Stimulated activated CD8-positive, alpha-beta memory T cell treated with anti-CD3 and anti-CD28 coated beads, Interleukin-4, amount 100 ng/mL, for 24 hours (primary cell): Measurements from ENCODE around the gene DENND1A.
"Not testable (repeated sequence)": the region's sequence is repeated elsewhere in the genome, so short reads cannot be mapped to it uniquely, and the experiment has no call there.

ENCODE experiments used
- DNase-seq: peaks from one replicate; pipeline ENCODE4 v3.0.0-alpha.2; 2020; ENCODE audit warnings: low read depth

The DENND1A gene, protein sequence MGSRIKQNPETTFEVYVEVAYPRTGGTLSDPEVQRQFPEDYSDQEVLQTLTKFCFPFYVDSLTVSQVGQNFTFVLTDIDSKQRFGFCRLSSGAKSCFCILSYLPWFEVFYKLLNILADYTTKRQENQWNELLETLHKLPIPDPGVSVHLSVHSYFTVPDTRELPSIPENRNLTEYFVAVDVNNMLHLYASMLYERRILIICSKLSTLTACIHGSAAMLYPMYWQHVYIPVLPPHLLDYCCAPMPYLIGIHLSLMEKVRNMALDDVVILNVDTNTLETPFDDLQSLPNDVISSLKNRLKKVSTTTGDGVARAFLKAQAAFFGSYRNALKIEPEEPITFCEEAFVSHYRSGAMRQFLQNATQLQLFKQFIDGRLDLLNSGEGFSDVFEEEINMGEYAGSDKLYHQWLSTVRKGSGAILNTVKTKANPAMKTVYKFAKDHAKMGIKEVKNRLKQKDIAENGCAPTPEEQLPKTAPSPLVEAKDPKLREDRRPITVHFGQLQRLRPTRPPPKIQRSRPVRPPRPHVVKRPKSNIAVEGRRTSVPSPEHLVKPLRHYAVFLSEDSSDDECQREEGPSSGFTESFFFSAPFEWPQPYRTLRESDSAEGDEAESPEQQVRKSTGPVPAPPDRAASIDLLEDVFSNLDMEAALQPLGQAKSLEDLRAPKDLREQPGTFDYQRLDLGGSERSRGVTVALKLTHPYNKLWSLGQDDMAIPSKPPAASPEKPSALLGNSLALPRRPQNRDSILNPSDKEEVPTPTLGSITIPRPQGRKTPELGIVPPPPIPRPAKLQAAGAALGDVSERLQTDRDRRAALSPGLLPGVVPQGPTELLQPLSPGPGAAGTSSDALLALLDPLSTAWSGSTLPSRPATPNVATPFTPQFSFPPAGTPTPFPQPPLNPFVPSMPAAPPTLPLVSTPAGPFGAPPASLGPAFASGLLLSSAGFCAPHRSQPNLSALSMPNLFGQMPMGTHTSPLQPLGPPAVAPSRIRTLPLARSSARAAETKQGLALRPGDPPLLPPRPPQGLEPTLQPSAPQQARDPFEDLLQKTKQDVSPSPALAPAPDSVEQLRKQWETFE

DNA sequence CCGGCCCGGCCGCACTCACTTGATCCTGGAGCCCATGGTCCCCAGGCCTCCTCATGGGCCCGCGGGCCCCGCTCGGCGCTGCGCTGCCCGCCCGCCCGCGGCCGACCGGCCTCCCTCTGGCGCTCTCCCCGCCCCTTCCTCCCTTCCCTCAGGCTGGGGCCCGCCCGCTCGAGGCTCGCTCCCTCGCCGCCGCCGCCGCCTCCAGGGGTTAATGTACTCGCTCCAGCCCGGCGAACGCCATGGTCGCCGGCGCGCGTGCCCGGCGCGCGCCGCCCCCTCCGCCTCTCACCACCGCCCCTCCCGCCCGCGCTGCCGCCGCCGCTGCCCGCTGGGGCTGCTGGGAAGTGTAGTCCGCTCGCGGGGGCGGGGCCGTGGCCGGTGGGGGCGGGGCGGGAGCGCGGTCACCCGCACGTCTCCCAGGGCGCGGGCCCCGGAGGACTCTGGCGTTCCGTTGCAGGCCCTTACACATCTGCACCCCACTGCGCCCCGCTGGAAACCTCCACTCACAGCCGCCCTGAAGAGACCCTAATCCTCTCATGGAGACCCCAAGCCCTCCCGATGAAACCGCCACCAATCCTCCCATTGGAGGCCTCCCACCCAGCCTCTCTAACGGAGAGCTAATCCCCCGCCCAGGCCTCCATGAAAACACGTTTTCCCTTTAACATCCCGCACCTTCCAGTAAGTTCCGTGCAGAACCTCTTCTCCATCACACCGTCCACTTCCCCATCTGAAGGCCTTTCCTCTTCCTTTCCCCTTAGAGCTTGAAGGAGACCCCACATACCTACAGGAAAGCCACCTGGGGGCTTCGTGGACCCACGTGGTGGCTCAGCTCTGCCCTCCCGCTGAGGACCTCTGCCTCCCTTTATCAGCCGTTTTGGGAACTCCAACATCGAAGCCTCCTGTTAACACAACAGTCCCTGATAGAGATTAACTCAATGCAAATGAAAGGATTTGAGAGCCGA is at the start of gene DENND1A:
Gene DENND1A, minus strand, starts transcription at position 257 of the 962 bp plus-strand sequence. Its CDS starts 221 bp downstream, at position 36.
- DNase-seq: peak; percentile 87

DNA sequence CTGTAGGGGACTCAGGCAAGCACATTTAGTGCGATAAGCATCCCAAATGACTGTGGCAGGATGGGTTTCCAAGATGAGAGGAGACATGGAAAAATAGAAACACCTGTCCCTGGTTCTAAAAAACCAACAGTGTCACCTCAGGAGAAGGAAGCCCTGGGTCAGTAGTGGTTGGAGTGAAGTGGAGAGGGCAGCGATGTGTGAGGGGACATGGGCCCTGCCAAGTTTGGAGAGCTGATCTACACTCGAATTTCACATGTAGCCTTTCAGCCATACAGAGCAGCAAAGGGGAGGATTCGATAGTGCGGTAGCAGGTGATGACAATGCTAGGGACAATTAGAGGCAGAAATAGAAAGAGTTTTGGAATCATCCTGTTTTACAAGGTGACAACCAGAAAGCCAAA is 49.1 kb upstream of the DENND1A start:
- no peak for DNase-seq

DNA sequence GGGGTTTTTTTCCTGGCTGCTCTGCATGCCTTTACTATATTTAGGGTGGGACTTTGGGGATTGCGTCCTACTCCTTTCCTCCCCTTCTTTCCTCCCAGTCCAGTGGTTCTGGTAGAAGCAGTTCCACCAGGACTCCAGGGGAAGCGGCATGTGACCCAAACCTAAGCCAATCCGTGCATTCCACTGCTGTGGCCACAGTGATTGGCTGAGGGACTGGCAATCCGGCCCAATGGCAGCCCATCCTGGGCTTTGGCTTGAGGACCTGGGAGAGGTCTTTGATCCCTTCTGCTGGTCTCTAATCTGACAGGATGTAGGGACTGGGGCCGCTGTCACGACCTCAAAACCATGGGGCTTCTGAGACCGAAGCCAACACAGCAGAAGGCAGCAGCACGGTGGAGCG is 46.7 kb upstream of the DENND1A start:
- not testable (repeated sequence) for DNase-seq

DNA sequence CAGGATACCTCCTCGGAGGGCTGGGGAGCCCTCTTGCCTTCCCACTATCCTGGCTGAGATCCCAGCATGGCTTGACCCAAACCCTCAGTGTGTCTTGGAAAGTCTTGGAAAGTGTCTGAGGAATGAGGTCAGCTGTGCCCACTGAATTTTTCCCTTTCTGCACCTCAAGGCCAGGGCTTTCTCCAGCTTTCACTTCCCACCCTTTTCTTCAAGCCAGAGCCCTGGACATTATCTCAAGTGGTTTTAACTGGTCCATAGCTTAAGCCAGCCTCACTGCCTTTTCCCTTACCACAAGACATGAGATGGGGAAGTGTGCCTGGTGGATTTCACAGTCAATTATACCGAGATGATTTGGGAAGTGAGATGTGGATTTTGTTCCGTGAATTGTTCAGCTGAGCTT is 45.9 kb upstream of the DENND1A start:
- DNase-seq: no peak

DNA sequence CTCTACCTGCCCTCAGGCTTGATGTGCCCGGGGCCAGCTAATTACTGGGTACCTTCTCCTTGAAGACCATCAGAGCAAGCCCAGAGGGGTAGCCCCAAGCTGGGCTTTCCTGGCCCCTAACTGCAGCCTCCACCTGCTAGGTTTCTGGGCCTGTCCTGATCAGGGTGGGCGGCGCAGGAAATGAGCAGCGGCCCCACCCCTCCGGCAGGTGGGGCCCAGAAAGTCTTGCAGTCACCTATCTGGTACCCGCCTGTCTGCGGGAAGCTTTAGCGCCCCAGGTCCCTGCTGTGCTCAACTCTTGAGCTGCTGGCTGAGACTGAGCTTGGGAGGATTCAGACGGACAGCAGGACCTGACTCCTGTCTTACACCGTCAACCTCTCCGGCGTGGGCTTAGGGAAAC is 44.5 kb upstream of the DENND1A start:
- no peak for DNase-seq

DNA sequence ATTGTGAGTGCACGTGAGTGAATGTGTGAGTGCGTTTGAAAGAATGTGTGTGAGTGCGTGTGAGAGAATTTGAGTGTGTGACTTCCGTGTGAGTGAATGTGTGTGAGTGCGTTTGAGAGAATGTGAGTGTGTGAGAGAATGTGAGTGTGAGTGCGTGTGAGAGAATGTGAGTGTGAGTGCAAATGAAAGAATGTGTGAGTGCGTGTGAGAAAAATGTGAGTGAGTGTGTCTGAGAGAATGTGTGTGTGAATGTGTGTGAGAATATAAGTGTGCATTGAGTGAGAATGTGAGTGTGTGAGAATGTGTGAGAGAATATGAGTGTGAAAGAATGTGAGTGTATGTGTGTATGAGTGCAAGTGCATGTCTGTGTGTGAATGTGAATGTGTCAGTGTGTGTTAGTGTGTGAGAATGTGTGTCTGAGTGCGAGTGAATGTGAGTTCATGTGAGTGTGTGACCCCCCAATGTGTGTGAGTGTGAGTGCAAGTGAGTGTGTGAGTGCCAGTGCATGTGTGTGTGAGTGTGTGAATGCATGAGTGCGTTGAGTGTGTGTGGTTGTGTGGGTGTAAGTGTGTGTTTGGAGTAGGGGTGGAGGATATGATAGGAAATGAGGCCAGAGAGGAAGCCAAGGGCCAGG is 43.8 kb upstream of the DENND1A start:
- DNase-seq: no peak

DNA sequence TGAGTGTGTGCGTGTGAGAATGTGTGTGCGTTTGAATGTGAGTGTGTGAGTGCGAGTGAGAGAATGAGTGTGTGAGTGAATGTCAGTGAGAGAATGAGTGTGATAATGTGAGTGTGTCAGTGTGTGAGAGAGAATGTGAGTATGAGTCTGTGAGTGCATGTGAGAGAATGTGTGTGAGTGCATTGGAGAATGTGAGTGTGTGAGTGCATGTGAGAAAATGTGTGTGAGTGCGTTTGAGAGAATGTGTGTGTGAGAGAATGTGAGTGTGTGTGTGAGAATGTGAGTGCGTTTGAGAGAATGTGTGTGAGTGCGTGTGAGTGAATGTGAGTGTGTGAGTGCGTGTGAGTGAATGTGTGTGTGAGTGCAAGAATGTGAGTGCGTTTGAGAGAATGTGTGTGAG is 42.7 kb upstream of the DENND1A start:
- DNase-seq: no peak

DNA sequence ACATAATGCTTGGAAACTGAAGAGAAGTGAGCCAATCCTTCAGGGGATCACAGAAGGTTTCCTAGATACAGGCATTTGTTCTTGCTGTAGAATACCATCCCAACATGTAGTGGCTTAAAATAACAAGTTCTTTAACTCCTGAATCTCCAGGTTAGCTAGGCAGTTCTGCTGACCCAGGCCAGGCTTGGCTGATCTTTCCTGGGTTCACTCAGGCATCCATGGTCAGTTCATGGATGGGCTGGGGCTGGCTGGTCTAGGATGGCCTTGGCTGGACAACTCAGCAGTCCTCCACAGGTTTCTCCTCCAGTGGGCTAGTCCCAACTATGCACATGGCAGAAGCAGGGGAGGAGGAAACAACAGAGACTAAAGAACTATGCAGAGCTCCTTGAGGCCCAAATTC is 37.4 kb upstream of the DENND1A start:
- DNase-seq: no peak

DNA sequence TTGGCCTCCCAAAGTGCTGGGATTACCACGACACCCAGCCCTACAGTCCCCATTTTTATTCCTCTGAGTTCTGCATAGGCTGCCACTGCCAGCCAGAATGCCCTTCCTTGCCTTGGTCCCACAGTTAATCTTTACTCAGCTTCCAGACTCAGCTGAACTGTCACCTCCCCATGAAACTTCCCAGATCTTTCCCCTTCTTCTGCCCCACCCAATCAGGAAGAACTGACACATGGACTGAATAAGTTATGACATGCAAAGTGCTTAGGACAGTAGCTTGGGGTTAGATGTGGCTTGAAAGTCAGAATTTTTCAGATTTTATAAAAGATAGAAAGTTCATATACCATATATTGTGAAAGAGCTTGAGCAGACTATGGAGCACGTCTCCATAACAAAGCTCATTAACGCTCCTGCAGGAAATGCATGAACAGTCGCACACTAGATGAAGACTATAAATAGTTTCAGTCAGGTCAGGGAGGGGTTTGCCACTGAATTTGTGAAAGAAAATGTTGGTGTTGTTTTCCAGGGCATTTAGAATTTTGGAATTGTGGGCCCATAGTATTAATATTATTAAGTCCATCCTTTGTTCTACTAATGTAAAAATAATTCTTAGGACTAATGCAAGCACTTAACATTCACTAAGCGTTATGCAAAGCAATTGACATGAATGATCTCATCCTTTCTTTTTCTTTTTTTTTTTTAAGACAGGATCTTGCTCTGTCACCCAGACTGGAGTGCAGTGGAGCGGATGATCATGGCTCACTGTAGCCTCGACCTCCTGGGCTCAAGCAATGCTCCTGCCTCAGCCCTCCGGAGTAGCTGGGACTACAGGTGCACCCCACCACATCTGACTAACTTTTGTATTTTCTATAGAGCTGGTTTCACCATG is 36.1 kb upstream of the DENND1A start:
- no peak for DNase-seq

DNA sequence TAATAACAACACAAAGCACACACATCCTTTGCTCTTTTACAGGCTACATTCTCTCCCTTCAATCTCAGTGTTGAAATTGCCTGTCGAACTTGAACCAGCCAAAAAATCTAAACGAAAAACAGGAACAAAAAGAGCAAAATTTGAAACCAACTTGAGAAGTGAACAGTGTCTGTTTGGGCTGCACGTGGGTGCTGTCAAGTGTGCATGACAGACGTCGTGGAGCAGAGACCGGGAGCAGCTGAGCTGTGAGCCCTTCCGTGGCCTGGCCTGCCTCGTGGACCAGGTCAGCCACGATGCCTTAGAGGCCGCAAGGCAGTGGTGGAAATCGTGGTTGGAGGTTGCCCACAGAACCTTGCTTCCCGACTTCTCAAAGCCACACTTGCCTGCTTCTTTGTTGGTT is 34.8 kb upstream of the DENND1A start:
- DNase-seq: no peak

DNA sequence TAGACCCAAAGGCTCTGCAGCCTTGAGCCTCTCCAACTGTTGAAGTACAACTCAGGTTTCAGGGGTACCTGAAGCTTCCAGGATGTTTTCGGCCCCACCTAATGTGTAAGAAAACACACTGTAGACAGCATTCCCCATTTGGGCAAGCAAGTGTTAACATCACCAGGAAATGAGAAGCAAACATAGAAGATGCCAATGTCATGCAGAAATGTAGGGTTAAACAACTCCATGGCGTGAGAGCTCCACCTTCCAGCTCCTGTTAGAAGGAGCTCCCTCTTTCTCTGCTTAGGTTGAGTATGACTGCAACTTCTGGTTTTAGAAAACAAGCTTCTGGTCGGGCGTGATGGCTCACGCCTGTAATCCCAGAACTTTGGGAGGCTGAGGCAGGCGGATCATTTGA is 31.0 kb upstream of the DENND1A start:
- no peak for DNase-seq

DNA sequence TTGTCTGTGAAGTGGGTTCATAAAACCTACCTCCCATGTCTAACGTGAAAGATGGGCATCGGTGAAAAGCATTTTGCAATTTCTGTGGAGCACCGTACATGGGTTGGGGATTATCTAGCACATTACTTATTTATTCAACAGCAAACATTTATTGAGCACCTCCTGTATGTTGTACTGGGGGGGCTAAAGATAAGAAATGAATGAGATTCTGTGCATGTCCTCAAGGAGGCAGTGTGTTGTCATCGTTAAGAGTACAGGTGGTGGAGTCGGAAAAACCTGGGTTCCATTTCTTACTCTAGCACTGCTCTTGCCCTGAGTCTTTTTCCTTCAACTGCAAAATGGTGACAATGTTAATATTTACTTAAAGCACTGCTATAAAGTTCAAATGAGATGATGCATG is 30.4 kb upstream of the DENND1A start:
- DNase-seq: no peak

DNA sequence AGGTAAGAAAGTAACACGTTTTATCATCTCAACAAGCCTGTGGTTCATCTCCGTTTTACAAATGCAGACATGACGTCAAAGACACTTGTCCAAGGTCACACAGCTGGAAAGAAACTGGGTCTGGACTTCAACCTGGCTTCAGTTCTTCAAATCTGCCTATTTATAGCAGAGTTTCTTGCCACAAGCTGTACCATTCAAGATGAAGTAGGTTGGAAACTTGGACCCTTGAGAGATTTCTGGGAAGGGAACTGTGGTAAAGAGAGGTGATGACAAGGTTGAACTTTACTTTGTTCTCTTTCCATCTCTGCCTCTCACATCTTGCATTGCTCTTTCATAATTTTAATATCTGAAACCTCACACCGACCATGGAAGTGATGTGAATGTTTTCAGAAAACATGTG is 29.9 kb upstream of the DENND1A start:
- no peak for DNase-seq

DNA sequence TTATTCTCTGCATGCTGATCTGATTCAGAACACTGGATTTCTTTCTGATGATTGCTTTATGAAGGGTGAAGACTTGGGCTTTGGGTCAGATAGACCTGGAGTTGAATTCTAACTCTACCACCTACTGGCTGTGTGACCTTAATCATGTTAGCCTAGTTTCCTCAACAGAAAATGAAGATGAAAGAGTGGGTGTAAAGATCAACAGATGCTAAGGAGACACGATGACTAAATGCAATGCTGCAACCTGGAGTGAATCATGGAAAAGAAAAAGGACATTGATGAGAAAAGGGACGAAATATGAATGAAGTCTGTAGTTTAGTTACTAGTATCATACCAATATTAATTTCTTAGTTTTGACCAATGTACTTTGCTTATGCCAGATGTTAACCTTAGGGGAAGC is 27.8 kb upstream of the DENND1A start:
- DNase-seq: no peak

DNA sequence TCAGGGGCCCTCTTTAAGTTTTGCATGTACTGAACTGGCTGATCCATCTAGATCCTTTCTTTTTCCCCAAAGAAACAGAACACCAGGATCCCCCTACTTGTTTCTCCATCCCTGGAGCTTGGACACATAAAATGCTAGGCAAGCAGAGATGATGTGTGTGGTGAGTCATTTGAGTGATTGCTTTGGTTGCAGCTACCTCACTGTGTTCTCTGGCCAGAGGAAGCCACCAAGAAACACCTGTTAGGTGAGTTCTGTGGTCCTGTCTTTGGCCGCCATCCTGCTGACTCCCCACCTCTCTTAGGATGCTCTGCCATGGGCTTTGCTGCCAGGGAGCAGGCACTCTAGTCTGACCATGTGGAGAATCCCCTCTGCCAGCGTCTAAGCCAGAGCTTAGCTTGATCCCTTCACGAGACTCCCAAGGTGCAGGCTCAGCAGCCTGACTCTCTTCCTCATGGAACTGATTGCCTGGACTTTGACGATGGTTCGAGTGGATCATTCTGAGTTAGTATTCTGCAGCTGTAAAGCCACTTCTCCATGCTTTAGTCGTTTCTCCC is 27.3 kb upstream of the DENND1A start:
- no peak for DNase-seq

DNA sequence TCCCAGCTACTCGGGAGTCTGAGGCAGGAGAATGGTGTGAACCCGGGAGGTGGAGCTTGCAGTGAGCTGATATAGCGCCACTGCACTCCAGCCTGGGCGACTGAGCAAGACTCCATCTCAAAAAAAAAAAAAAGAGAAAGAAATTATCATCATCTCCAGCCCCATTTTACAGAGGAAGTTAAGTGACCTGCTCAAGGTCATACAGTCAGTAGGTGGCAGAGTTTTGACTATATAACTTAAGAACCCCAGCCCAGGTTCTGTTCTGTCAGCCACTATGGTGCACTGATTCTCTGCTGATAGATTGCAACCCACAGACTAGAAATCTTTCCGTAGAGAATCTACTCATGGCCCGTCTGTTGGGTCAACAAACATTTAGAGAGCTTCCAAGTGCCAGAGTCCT is 25.7 kb upstream of the DENND1A start:
- DNase-seq: no peak

DNA sequence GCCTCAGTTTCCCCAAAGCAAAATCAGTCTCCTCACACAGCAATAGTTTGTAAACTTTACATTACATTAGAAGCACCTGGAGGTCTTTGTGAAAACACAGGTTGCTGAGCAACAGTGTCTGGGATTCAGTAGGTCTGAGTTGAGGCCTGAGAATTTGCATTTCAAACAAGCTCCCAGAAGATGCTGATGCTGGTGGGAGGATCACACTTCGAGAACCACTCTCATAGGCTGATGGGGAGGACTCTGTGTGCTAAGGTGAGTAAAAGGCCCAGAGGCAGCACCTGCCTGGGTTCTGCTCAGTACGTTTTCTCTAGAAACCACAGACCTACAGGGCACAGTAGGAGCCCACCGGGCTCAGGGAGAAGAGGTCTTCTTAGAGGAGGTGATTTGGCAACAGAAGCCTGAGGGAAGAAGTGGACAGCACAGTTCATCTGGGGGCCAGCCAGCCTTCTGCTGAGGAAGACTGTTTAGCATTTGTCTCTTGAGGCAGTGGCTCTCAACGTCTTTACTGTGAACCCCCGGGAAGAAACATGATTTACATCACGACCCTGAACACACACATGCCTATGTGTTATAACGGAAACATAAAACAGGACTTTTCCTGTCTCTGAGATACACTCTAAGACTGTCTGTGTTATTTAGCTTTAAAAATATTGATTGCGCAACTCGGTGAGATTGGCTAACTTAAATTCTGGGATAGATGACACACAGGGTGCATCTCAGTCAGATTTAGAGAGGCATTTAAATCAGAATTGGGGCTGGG is 24.8 kb upstream of the DENND1A start:
- no peak for DNase-seq

DNA sequence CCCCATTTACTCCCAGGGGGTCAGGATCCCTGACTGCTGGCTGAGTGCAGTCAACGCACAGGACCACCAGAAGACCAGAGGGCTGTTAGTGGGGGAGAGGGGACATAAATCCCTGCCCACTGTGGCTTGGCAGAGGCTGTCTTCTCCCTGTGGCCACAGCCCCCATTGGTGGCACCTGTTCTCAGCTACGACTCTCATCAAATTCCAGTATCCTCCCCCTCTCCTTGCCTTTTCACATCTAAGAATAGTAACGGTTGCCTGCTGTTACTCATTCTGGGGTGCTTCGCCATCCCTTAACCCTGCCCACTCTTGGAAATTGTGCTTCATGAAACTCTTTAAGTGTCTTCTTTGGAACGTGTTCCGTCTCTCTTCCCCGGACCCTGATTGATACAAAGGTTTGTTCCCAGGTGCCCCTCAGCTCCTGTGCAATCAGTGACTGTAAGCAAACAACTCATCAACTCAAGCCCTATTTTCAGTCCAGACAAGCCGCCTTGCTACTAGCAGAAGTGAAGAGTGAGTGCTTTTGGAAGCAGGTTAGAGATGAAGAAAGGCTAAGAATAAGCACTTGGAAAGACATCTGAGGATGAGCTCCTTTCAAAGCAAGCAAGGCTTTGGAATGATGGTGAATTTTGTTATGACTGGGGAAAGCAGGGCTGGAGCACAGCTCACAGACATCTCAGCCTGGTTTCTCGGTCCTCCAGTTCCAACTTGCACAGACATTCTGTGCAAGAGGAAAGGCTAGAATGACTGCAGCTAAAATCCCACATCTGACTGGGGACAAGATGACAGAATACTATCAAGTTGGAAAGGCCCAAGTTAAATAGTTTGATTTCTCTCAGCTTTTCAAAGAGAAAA is 22.9 kb upstream of the DENND1A start:
- DNase-seq: no peak
